K562 (cell line): ENCODE results near the gene CFAP97D2. TPM values are rescaled to one million over a fixed set of nuclear protein-coding genes. Genes with fewer than 3 reads are reported as not detected.

ENCODE experiments used
- ATAC-seq: fragments of 200-7000 bp; cut with Tn5 transposase; 3 replicates; pipeline ENCODE4 v1.9.1; 2020; ENCODE audit warnings: moderate library complexity
- BruUV-seq: library from RNA; stranded (reverse); fragments of 400-500 nt; replicated peaks from 2 replicates; lab custom pipeline; 2021; lab: Mats Ljungman, UMichigan
- CTCF ChIA-PET: fragments of 300-600 bp; formaldehyde crosslinking; extraction: SDS; loops from one replicate; lab custom pipeline; 2021; ENCODE audit warnings: low intra/inter-chr PET ratio; lab: Yijun Ruan, JAX
- POLR2A ChIA-PET: fragments of 300-600, 350-650 bp; sonication (Branson Sonifier 250); formaldehyde crosslinking; extraction: SDS; loops from one replicate; lab custom pipeline; 2021; ENCODE audit warnings: antibody characterized with exemption, inconsistent platforms; lab: Yijun Ruan, JAX
- DNase-seq, 4 experiments: peaks; one replicate each; pipeline versions ENCODE4 v3.0.0 to v3.0.0-alpha.2; 2011 to 2018; ENCODE audit warnings: low spot score in 3 of 4, mixed read lengths in 3 of 4; ENCODE audit errors: extremely low read depth in 1 of 4
- FAIRE-seq: peaks from 2 replicates; lab custom pipeline; 2011; peaks lifted over from hg19 to GRCh38; lab: Jason Lieb, UNC
- H2AFZ ChIP-seq: 2 replicates; pipeline ENCODE4 v1.6.0; 2011; ENCODE audit warnings: low read depth, low read length, control low read depth, inconsistent platforms
- H3K27ac ChIP-seq: fragments of 200-600 bp; 3 replicates; pipeline ENCODE4 v1.8.0; 2011; ENCODE audit warnings: low read depth, mild to moderate bottlenecking, control low read depth, inconsistent platforms, low read length, moderate library complexity, mixed read lengths; ENCODE audit errors: extremely low read depth
- H3K27me3 ChIP-seq, 2 experiments: fragments of 300-600 bp in 1 of 2; 2 replicates in 1 of 2; 3 replicates in 1 of 2; pipeline versions ENCODE4 v1.6.0 to v1.8.0; 2011; ENCODE audit warnings: inconsistent platforms in 2 of 2, low read length in 2 of 2, mild to moderate bottlenecking in 1 of 2, mixed read lengths in 1 of 2, moderate library complexity in 1 of 2; ENCODE audit not compliant: control insufficient read depth in 2 of 2, insufficient read depth in 2 of 2
- H3K36me3 ChIP-seq: fragments of 300-600 bp; 3 replicates; pipeline ENCODE4 v1.8.0; 2011; ENCODE audit warnings: mild to moderate bottlenecking, low read length, inconsistent platforms; ENCODE audit not compliant: control insufficient read depth, insufficient read depth
- H3K4me1 ChIP-seq, 2 experiments: fragments of 200-600 bp in 1 of 2; replicated peaks in 1 of 2; 2 replicates in 1 of 2; 3 replicates in 1 of 2; pipeline versions ENCODE4 v1.5.1 to v1.8.0; 2011; ENCODE audit warnings: inconsistent platforms in 2 of 2, low read length in 2 of 2, mild to moderate bottlenecking in 1 of 2, mixed read lengths in 1 of 2, moderate library complexity in 1 of 2; ENCODE audit not compliant: control insufficient read depth in 2 of 2, insufficient read depth in 2 of 2
- H3K4me2 ChIP-seq: 2 replicates; pipeline ENCODE4 v1.6.1; 2011; ENCODE audit warnings: low read length, control low read depth, inconsistent platforms, mixed read lengths; ENCODE audit not compliant: insufficient read depth
- H3K4me3 ChIP-seq: fragments of 200-600 bp; sonication (generic), shearing (Covaris generic); 2 replicates; pipeline ENCODE4 v1.5.1; 2016; ENCODE audit warnings: control low read depth, inconsistent platforms
- H3K79me2 ChIP-seq: fragments of 200-600 bp; 3 replicates; pipeline ENCODE4 v1.8.0; 2011; ENCODE audit warnings: low read length, inconsistent platforms; ENCODE audit not compliant: control insufficient read depth, insufficient read depth
- H3K9ac ChIP-seq, 2 experiments: 2 replicates each; pipeline versions ENCODE4 v1.6.0 to v1.6.1; 2011; ENCODE audit warnings: low read depth in 2 of 2, low read length in 2 of 2, control low read depth in 1 of 2, inconsistent platforms in 1 of 2, mild to moderate bottlenecking in 1 of 2, mixed read lengths in 1 of 2; ENCODE audit not compliant: insufficient read depth in 1 of 2
- H3K9me1 ChIP-seq: one replicate; pipeline ENCODE4 v1.6.0; 2011; ENCODE audit warnings: inconsistent platforms, mild to moderate bottlenecking, low read length, moderate library complexity; ENCODE audit not compliant: control insufficient read depth, insufficient read depth
- H3K9me3 ChIP-seq: replicated peaks from 2 replicates; pipeline ENCODE4 v1.5.1; 2011; ENCODE audit warnings: low read depth, low read length, inconsistent platforms; ENCODE audit not compliant: control insufficient read depth, insufficient read depth
- H4K20me1 ChIP-seq: replicated peaks from 2 replicates; pipeline ENCODE4 v1.6.1; 2011; ENCODE audit warnings: low read length, inconsistent platforms, mixed read lengths; ENCODE audit not compliant: control insufficient read depth, insufficient read depth
- AFF4 ChIP-seq: sonication (generic); formaldehyde crosslinking; IDR thresholded peaks from 2 replicates; pipeline ENCODE4 v1.8.0; 2023; ENCODE audit warnings: mild to moderate bottlenecking, missing genetic modification reagents
- HINFP ChIP-seq: fragments of 450-650 bp; conservative IDR thresholded peaks from 2 replicates; pipeline ENCODE4 v1.6.1; 2016; ENCODE audit warnings: missing genetic modification characterization, low read depth, mild to moderate bottlenecking, control low read depth, missing compliant biosample characterization
- NCOA6 ChIP-seq: fragments of 450-650 bp; IDR thresholded peaks from 2 replicates; pipeline ENCODE4 v1.6.1; 2017; ENCODE audit warnings: mild to moderate bottlenecking
- NCOR1 ChIP-seq: fragments of 450-650 bp; IDR thresholded peaks from 2 replicates; pipeline ENCODE4 v1.6.1; 2016; ENCODE audit warnings: mild to moderate bottlenecking, moderate library complexity
- RAD51 ChIP-seq: fragments of 450-650 bp; IDR thresholded peaks from 2 replicates; pipeline ENCODE4 v1.7.1; 2016; ENCODE audit warnings: low read depth, mild to moderate bottlenecking, borderline replicate concordance
- SMC3 ChIP-seq: conservative IDR thresholded peaks from 2 replicates; pipeline ENCODE4 v1.6.1; 2011; ENCODE audit warnings: low read depth, low read length, improper control_type of control experiment; ENCODE audit not compliant: insufficient read depth
- ZBTB1 ChIP-seq: sonication (generic); formaldehyde crosslinking; IDR thresholded peaks from 2 replicates; pipeline ENCODE4 v1.8.1; 2023; ENCODE audit warnings: missing genetic modification reagents, low read depth, mild to moderate bottlenecking, borderline replicate concordance
- ZNF274 ChIP-seq: IDR thresholded peaks from 2 replicates; pipeline ENCODE4 v1.6.1; 2011; ENCODE audit warnings: low read depth, mild to moderate bottlenecking, low read length, moderate library complexity, borderline replicate concordance
- ZNF324 ChIP-seq: fragments of 250-450 bp; sonication (Bioruptor Pico); IDR thresholded peaks from 2 replicates; pipeline ENCODE4 v1.4.0; 2020; ENCODE audit warnings: mild to moderate bottlenecking
- ZNF551 ChIP-seq: fragments of 250-450 bp; sonication (Bioruptor Pico); IDR thresholded peaks from 2 replicates; pipeline ENCODE4 v1.5.0; 2021; ENCODE audit warnings: mild to moderate bottlenecking, moderate library complexity
- WGBS: fragments of 100-300 bp; shearing (Covaris generic); methylation state at CpG from one replicate; pipeline ENCODE4 v1.1.6; 2016; ENCODE audit warnings: low coverage, mixed read lengths; ENCODE audit not compliant: insufficient coverage; ENCODE audit errors: missing lambda C conversion rate; 5-methylcytosine and 5-hydroxymethylcytosine counted together
- in situ Hi-C: fragments of 300-500 bp; cut with MboI; formaldehyde crosslinking; loops from 4 replicates; pipeline ENCODE4 v1.15.0; 2018; ENCODE audit warnings: inconsistent platforms, mixed read lengths
- intact Hi-C: fragments of 100-400 bp; cut with micrococcal nuclease; formaldehyde crosslinking; loops from 2 replicates; pipeline ENCODE4 v1.14.2; 2022
- polyA plus RNA-seq, 8 experiments: library from polyadenylated mRNA; depleted of rRNA in 4 of 8; stranded (reverse) in 5 of 8; unstranded in 3 of 8; fragments of >200 nt; fragmentation: Nextera tagmentation in 2 of 8; fragmentation: Illumina TruSeq in 1 of 8; extraction: Ambion mirVana in 2 of 8; extraction: Trizol in 1 of 8; gene quantifications; 2 replicates each; pipeline versions ENCODE4 v1.2.1 to v1.2.3, GENCODE V29; 2011 to 2014; ENCODE audit warnings: inconsistent platforms in 1 of 8, missing spikeins in 1 of 8
- total RNA-seq, 7 experiments: library from RNA; depleted of rRNA in 6 of 7; stranded (reverse); fragments of >200 nt in 6 of 7; fragmentation: Illumina TruSeq in 2 of 7; extraction: Trizol in 2 of 7; gene quantifications; 2 replicates each; pipeline versions ENCODE4 v1.2.1 to v1.2.3, GENCODE V29; 2011 to 2021; ENCODE audit warnings: low replicate concordance in 1 of 7

CFAP97D2 gene
- total and polyA plus RNA-seq, 9 of the 15 experiments (the other 6 are each of a cell fraction or from before 2014, with no cell fraction given), result not detected

- ATAC-seq, result no peak
- H4K20me1 ChIP-seq, result no peaks in the 10 kb centered on the region
- H3K36me3 ChIP-seq, result no peaks in the 10 kb centered on the region
- H3K9me3 ChIP-seq, result no peaks in the 10 kb centered on the region
- no peak for TF ChIP-seq ZBTB1
- TF ChIP-seq HINFP (tag), result no peak
- TF ChIP-seq AFF4 (CRISPR knock-in tag), result no peak
- no peak for TF ChIP-seq ZNF551 (CRISPR knock-in tag)
- no peak for TF ChIP-seq ZNF324
- TF ChIP-seq RAD51, result no peak
- TF ChIP-seq SMC3, result no peak
- TF ChIP-seq ZNF274, result no peak
- no peak for TF ChIP-seq NCOA6
- no peak for TF ChIP-seq NCOR1
- no peaks in the 10 kb centered on the region for H3K9me1 ChIP-seq
- intact Hi-C loops, result no loop called here
- no TSS peak for BruUV-seq
- peaks cover 6 to 18% of the 10 kb centered on the region in 2 experiments; a peak in 3 of 5 replicates for H3K27me3 ChIP-seq
- no peak overlapping the region for H3K27ac ChIP-seq
- FAIRE-seq, result no peak
- no peak overlapping the region for H2AFZ ChIP-seq
- H3K4me3 ChIP-seq, result no peak overlapping the region
- POLR2A ChIA-PET, result no interaction called here
- no peaks in the 10 kb centered on the region; a peak in 1 of 5 replicates for H3K4me1 ChIP-seq
- DNase-seq, result no peak
- 1% methylated on average over 8 of the region's 15 CpGs for WGBS
- CTCF ChIA-PET, result no interaction called here
- in situ Hi-C loops, result no loop called here
- H3K4me2 ChIP-seq, result no peak overlapping the region
- no peak overlapping the region for H3K9ac ChIP-seq
- H3K79me2 ChIP-seq, result no peaks in the 10 kb centered on the region
Measured at GRCh38 chr13:114185182-114185971, 6.3 kb downstream of the CFAP97D2 start.
